Mesenchymal stem cell (in vitro differentiated cells and primary cell): Measurements from ENCODE around the gene EVC.

Experiments
- DNase-seq: peaks from one replicate; pipeline ENCODE4 v3.0.0-alpha.2; 2013
- H2AFZ ChIP-seq: one replicate; pipeline ENCODE4 v1.6.1; 2013; ENCODE audit warnings: low read depth, mild to moderate bottlenecking, control low read depth, inconsistent platforms, low read length, moderate library complexity
- H2AK5ac ChIP-seq: 2 replicates; pipeline ENCODE4 v1.6.1; 2013; ENCODE audit warnings: low read length, moderate library complexity, mild to moderate bottlenecking, inconsistent platforms; ENCODE audit not compliant: severe bottlenecking
- H2BK120ac ChIP-seq: one replicate; pipeline ENCODE4 v1.6.1; 2013; ENCODE audit warnings: low read depth, mild to moderate bottlenecking, inconsistent platforms, low read length, moderate library complexity
- H2BK12ac ChIP-seq, 2 experiments: one replicate each; pipeline ENCODE4 v1.6.1; 2013; ENCODE audit warnings: inconsistent platforms in 2 of 2, low read length in 2 of 2, mild to moderate bottlenecking in 2 of 2, moderate library complexity in 2 of 2, control low read depth in 1 of 2
- H2BK15ac ChIP-seq: one replicate; pipeline ENCODE4 v1.6.1; 2013; ENCODE audit warnings: mild to moderate bottlenecking, low read depth, inconsistent platforms; ENCODE audit not compliant: poor library complexity, severe bottlenecking
- H2BK5ac ChIP-seq: 2 replicates; pipeline ENCODE4 v1.6.1; 2013; ENCODE audit warnings: low read depth, mild to moderate bottlenecking, low read length, control low read depth, inconsistent platforms; ENCODE audit not compliant: poor library complexity, severe bottlenecking
- H3K14ac ChIP-seq, 2 experiments: one replicate each; pipeline ENCODE4 v1.6.1; 2013; ENCODE audit warnings: inconsistent platforms in 2 of 2, low read length in 2 of 2, control low read depth in 1 of 2, mild to moderate bottlenecking in 1 of 2, moderate library complexity in 1 of 2
- H3K18ac ChIP-seq, 2 experiments: one replicate each; pipeline ENCODE4 v1.6.1; 2013; ENCODE audit warnings: inconsistent platforms in 2 of 2, low read length in 2 of 2, control low read depth in 1 of 2, low read depth in 1 of 2, mild to moderate bottlenecking in 1 of 2
- H3K23ac ChIP-seq, 2 experiments: one replicate each; pipeline ENCODE4 v1.6.1; 2013; ENCODE audit warnings: inconsistent platforms in 2 of 2, low read length in 2 of 2, mild to moderate bottlenecking in 2 of 2, moderate library complexity in 2 of 2, control low read depth in 1 of 2
- H3K27ac ChIP-seq: 2 replicates; pipeline ENCODE4 v1.5.1; 2013; ENCODE audit warnings: mild to moderate bottlenecking, moderate library complexity, low read length, control low read depth, inconsistent platforms; ENCODE audit not compliant: poor library complexity, severe bottlenecking
- H3K27me3 ChIP-seq, 2 experiments: 2 replicates each; pipeline versions ENCODE4 v1.6.1 to v1.7.0; 2013; ENCODE audit warnings: low read length in 2 of 2, mild to moderate bottlenecking in 2 of 2, moderate library complexity in 2 of 2, control low read depth in 1 of 2, inconsistent platforms in 1 of 2; ENCODE audit not compliant: control insufficient read depth in 1 of 2, insufficient read depth in 1 of 2
- H3K36me3 ChIP-seq, 2 experiments: 2 replicates each; pipeline versions ENCODE4 v1.6.1 to v1.7.0; 2013; ENCODE audit warnings: low read length in 2 of 2, control low read depth in 1 of 2, inconsistent platforms in 1 of 2, low read depth in 1 of 2, mild to moderate bottlenecking in 1 of 2; ENCODE audit not compliant: insufficient read depth in 2 of 2, control insufficient read depth in 1 of 2
- H3K4ac ChIP-seq, 2 experiments: one replicate each; pipeline ENCODE4 v1.6.1; 2013; ENCODE audit warnings: inconsistent platforms in 2 of 2, low read length in 2 of 2, mild to moderate bottlenecking in 2 of 2, moderate library complexity in 2 of 2, control low read depth in 1 of 2, low read depth in 1 of 2
- H3K4me1 ChIP-seq: 2 replicates; pipeline ENCODE4 v1.6.1; 2013; ENCODE audit warnings: low read depth, low read length, control low read depth; ENCODE audit not compliant: control insufficient read depth, insufficient read depth
- H3K4me2 ChIP-seq: 2 replicates; pipeline ENCODE4 v1.6.1; 2013; ENCODE audit warnings: low read length, mild to moderate bottlenecking, inconsistent platforms; ENCODE audit not compliant: poor library complexity, severe bottlenecking
- H3K4me3 ChIP-seq, 2 experiments: 2 replicates each; pipeline versions ENCODE4 v1.5.1 to v1.7.0; 2013; ENCODE audit warnings: low read length in 2 of 2, mild to moderate bottlenecking in 2 of 2, control low read depth in 1 of 2, low read depth in 1 of 2; ENCODE audit not compliant: insufficient read depth in 1 of 2
- H3K79me1 ChIP-seq: replicated peaks from 2 replicates; pipeline ENCODE4 v1.6.1; 2013; ENCODE audit warnings: mild to moderate bottlenecking, control low read depth, low read length, inconsistent platforms; ENCODE audit not compliant: poor library complexity, severe bottlenecking
- H3K9ac ChIP-seq: 2 replicates; pipeline ENCODE4 v1.7.0; 2013; ENCODE audit warnings: mild to moderate bottlenecking, low read length, moderate library complexity
- H3K9me3 ChIP-seq: 2 replicates; pipeline ENCODE4 v1.7.0; 2013; ENCODE audit warnings: mild to moderate bottlenecking, low read length; ENCODE audit not compliant: control insufficient read depth
- H4K8ac ChIP-seq: one replicate; pipeline ENCODE4 v1.6.1; 2013; ENCODE audit warnings: inconsistent platforms, mild to moderate bottlenecking, low read length, moderate library complexity
- H4K91ac ChIP-seq: one replicate; pipeline ENCODE4 v1.6.1; 2013; ENCODE audit warnings: mild to moderate bottlenecking, low read length, inconsistent platforms
- WGBS: methylation state at CpG from one replicate; pipeline ENCODE4 v1.1.7; 2013; ENCODE audit warnings: mixed read lengths; 5-methylcytosine and 5-hydroxymethylcytosine counted together

The EVC gene

GRCh38 chr4:5693871-5694270 lies 17.1 kb upstream of the EVC start:
- H3K23ac ChIP-seq = no peak overlapping the region
- no peak overlapping the region for H3K27ac ChIP-seq
- H3K4me1 ChIP-seq = peaks cover 2% of the 10 kb centered on the region
- no peak overlapping the region for H4K8ac ChIP-seq
- H3K4me3 ChIP-seq = no peak overlapping the region
- no peak overlapping the region for H2BK12ac ChIP-seq
- H4K91ac ChIP-seq = no peak overlapping the region
- no peak overlapping the region for H2BK15ac ChIP-seq
- no peak overlapping the region for H3K4me2 ChIP-seq
- H2BK120ac ChIP-seq = no peak overlapping the region
- H3K36me3 ChIP-seq = peaks cover 60 to 88% of the 10 kb centered on the region in 2 experiments
- H3K79me1 ChIP-seq = peaks cover 13% of the 10 kb centered on the region
- DNase-seq = no peak
- H2BK5ac ChIP-seq = no peak overlapping the region
- no peak overlapping the region for H2AFZ ChIP-seq
- H3K18ac ChIP-seq = no peak overlapping the region
- H3K9ac ChIP-seq = no peak overlapping the region
- 78% methylated on average over 2 of the region's 4 CpGs for WGBS
- H2AK5ac ChIP-seq = no peak overlapping the region
- H3K14ac ChIP-seq = no peak overlapping the region
- no peaks in the 10 kb centered on the region for H3K27me3 ChIP-seq
- H3K4ac ChIP-seq = no peak overlapping the region
- no peaks in the 10 kb centered on the region for H3K9me3 ChIP-seq

- Histone ChIP-seq H3K79me1 (peaks cover 23% of the 10 kb centered on the region), H2BK120ac (no peak overlapping the region), H3K9me3 (no peaks in the 10 kb centered on the region), H2BK12ac (no peak overlapping the region), H3K36me3 (peaks cover 56 to 69% of the 10 kb centered on the region in 2 experiments), H2AFZ (no peak overlapping the region), H3K4ac (no peak overlapping the region), H3K4me1 (no peaks in the 10 kb centered on the region), H2BK5ac (no peak overlapping the region), H3K4me3 (no peak overlapping the region), H3K27ac (no peak overlapping the region), H3K14ac (no peak overlapping the region), H3K4me2 (no peak overlapping the region), H3K9ac (no peak overlapping the region), H4K8ac (no peak overlapping the region), H2BK15ac (no peak overlapping the region), H4K91ac (no peak overlapping the region), H3K27me3 (no peaks in the 10 kb centered on the region), H3K18ac (no peak overlapping the region), H2AK5ac (no peak overlapping the region), H3K23ac (no peak overlapping the region)
- DNase-seq = no peak
- WGBS = 98% methylated on average over 11 of the region's 11 CpGs
Measured at GRCh38 chr4:5696341-5696740, 14.7 kb upstream of the EVC start.

- no peak overlapping the region for H2BK12ac ChIP-seq
Measured at GRCh38 chr4:5700459-5700858, 10.5 kb upstream of the EVC start.

GRCh38 chr4:5701971-5702370 lies 9.0 kb upstream of the EVC start:
- Histone ChIP-seq H3K9me3 (no peaks in the 10 kb centered on the region), H3K79me1 (peaks cover 48% of the 10 kb centered on the region), H3K23ac (no peak overlapping the region), H3K4me2 (no peak overlapping the region), H3K36me3 (peaks cover 39 to 45% of the 10 kb centered on the region in 2 experiments), H3K4me1 (peaks cover 6% of the 10 kb centered on the region), H3K18ac (no peak overlapping the region), H3K4me3 (no peak overlapping the region), H2BK120ac (no peak overlapping the region), H3K27me3 (no peaks in the 10 kb centered on the region), H2AK5ac (no peak overlapping the region), H3K9ac (no peak overlapping the region), H3K4ac (no peak overlapping the region), H2BK5ac (no peak overlapping the region), H4K91ac (no peak overlapping the region), H3K27ac (no peak overlapping the region), H2AFZ (no peak overlapping the region), H2BK15ac (no peak overlapping the region), H4K8ac (no peak overlapping the region), H2BK12ac (no peak overlapping the region), H3K14ac (no peak overlapping the region)
- WGBS = 92% methylated on average over 8 of the region's 8 CpGs
- DNase-seq = no peak

More at GRCh38 chr4:5700459-5700858, 10.5 kb upstream of the EVC start:
- H2BK5ac ChIP-seq = no peak overlapping the region
- no peak overlapping the region for H3K27ac ChIP-seq
- no peak for DNase-seq
- H3K79me1 ChIP-seq = peaks cover 39% of the 10 kb centered on the region
- H3K4me1 ChIP-seq = no peaks in the 10 kb centered on the region
- H2AFZ ChIP-seq = no peak overlapping the region
- H3K23ac ChIP-seq = no peak overlapping the region
- H2BK120ac ChIP-seq = no peak overlapping the region
- no peak overlapping the region for H4K91ac ChIP-seq
- 97% methylated on average over 5 of the region's 5 CpGs for WGBS
- no peak overlapping the region for H3K4me3 ChIP-seq
- no peak overlapping the region for H3K4ac ChIP-seq
- H3K4me2 ChIP-seq = no peak overlapping the region
- H3K18ac ChIP-seq = no peak overlapping the region
- no peak overlapping the region for H3K14ac ChIP-seq
- H3K27me3 ChIP-seq = no peaks in the 10 kb centered on the region
- H3K36me3 ChIP-seq = peaks cover 48 to 60% of the 10 kb centered on the region in 2 experiments
- no peak overlapping the region for H3K9ac ChIP-seq
- no peaks in the 10 kb centered on the region for H3K9me3 ChIP-seq
- H2BK15ac ChIP-seq = no peak overlapping the region
- no peak overlapping the region for H2AK5ac ChIP-seq
- no peak overlapping the region for H4K8ac ChIP-seq
